ENCODE data around the gene XYLT1.

Gene XYLT1

DNA sequence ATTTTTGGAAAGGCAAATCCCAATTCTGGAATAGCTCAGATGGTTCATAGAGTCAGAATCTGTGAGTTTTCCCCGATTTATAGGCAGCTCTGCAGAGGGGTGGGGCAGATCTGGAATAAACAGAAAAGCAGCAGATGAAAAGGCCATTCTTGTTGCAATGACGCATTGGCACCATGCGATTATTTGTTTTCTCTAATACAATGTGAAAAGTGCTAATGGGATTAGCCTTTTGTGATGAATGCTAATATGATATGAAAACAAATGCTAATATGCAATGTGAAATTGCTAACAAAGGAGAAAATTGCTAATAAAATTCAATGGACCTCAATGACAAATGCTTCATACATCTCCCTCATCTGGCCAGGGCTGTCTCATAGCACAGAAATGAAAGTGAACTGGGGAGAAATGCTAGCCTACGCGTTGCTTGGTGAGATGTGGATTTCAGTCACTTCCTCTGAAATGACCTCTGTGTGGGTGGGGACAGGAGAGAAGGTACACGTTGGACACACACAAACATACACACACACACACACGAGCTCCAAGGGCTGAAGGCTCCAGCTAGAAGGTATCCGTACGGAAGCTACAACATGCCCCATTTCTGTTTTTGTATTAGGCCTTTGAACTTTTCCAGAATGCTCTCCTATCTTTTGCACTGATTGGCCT, 394.5 kb downstream of the XYLT1 start:
- DNase-seq, result no peak

DNA sequence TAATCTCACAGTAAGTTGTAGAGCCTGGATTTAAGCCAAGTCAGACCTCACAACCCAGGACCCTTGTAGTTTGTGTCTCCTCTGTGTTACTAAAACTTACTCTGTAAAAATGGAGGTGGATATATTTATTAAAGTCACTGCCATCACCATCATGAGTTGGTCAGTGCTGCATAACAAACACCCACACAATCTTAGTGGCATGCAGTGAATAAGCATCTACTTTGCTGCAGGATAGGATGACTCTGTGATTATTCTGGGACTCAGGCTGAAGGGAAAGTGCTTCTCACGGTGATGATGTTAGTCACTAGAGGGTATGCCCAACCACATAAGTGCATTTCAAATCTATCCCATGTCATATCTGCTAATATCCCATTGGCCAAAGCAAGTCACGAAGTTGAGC, 398.7 kb downstream of the XYLT1 start:
- no peak for DNase-seq

- DNase-seq, result no peak
Observed at GRCh38 chr16:17070882-17071592, 399.7 kb downstream of the XYLT1 start.

DNA sequence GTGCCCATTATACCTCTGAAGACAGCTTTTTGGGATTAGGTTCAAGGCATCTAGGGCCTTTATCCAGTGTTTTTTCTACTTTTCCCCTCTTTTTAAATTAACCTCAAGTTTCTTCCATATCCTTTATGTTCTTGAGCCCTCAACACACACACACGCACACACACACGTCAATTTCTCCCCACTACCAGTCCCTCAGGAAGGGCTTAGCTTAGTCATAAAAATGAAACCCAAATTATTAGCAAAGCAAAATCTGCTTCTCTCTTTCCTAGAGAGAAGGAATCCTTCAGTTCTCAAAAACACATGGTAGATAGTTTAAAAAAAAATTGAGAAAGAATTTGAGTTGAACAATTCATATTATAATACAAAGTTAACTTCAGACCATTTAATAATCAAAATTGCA, 401.1 kb downstream of the XYLT1 start:
- DNase-seq, result no peak

- DNase-seq, result no peak
Observed at GRCh38 chr16:17068524-17068923, 402.2 kb downstream of the XYLT1 start.

- DNase-seq, result no peak
Observed at GRCh38 chr16:17067882-17068281, 402.9 kb downstream of the XYLT1 start.

- no peak for DNase-seq
Observed at GRCh38 chr16:17063201-17064139, 407.3 kb downstream of the XYLT1 start.

- DNase-seq, result no peak
Observed at GRCh38 chr16:17062676-17063075, 408.1 kb downstream of the XYLT1 start.

- no peak for DNase-seq
Observed at GRCh38 chr16:17061326-17061725, 409.4 kb downstream of the XYLT1 start.

DNA sequence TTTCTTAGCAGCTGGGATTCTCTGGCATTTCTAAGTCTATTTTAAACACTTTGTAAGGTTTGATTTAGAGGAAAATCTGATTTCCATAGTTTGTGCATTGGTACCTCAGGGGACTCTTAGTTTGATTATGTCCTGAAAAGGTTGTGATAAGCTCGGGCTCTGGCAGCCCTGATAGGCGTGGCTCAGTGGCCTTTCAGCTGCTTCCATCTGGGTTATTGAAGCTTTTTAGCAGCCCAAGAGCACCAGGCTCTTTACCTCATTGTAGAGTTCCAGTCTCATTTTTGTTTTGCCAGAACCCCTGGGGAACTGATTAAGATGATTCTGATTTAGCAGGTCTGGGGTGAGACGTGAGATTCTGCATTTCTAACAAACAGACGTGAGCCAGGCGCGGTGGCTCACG, 412.3 kb downstream of the XYLT1 start:
- DNase-seq, result no peak

DNA sequence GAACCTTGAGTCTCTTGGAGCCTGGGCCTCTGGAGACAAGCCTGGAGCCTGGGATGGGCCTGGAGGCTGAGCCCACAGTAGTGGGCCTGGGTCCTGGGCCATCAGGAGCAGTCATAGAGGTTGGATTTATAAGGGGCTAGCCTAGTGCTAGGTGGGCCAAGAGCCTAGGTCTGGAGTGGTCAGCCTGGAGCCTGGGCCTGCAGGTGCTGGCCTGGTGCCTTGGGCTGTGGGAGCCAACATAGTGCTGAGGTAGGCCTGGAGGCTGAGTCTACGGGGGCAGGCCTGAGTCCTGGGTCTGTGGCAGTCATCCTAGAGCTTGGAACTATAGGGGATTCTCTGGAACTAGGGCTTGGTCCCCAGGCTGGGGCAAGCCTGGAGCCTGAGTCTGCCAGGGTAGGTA, 414.1 kb downstream of the XYLT1 start:
- no peak for DNase-seq

- no peak for DNase-seq
Observed at GRCh38 chr16:17053536-17054160, 417.1 kb downstream of the XYLT1 start.
